ENCODE measurements around the gene CPNE5. TPM values are rescaled to one million over a fixed set of nuclear protein-coding genes. Genes with fewer than 3 reads are reported as not detected.

Gene CPNE5
- polyA plus RNA-seq, 1 of the 3 experiments (the other 2 are of a cell fraction): 0.30 TPM

DNA sequence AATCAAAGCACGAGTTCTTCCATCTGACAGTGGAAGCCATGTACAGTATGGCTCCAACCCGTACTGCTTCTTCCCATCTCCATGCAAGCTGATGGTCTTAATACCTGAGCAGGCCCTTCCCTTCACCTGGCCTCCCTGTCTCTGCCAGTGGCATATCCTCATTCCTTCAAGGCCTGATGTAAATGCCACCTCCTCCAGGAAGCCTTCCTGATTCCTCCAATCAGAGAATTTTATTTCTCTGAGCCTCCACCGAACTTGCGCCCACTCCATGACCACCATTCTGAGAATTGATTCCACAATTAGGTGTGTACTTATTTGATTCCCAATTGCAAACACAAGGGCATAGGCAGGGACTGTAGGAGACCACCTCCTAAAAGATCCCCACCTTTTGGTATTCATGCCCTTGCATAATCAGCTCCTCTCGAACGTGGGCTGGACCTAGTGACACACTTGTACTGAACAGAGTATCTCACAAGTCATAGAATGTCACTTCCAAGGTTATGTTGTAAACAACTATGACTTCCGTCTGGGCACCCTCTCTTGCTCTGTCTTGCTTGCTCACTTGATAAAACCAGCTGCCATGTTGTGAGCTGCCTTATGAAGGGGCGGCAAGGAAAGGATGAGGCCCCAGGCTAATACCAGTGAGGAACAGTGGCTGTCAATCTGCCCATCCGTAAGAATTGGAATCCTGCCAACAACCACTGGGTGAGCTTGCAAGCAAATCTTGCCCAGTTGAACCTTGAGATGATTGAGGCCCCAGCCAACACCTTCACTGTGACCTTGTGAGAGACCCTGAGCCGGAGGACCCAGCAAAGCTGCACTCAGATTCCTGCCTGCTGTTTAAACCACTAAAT is 38.8 kb downstream of the CPNE5 start:
- Histone ChIP-seq H2AFZ (ENCODE audit: low read depth) (no peak overlapping the region), H3K9me2 (no peaks in the 10 kb centered on the region), H3K4me1 (ENCODE audit: control insufficient read depth in 1 of 2, insufficient read depth in 2 of 2, low read depth in 1 of 2, low read length in 1 of 2) (no peaks in the 10 kb centered on the region), H3K4me3 (ENCODE audit: low read depth in 2 of 2, low read length in 1 of 2) (no peak overlapping the region), H3K79me2 (ENCODE audit: insufficient read depth) (no peaks in the 10 kb centered on the region), H3K27ac (ENCODE audit: low read depth in 2 of 2, low read length in 1 of 2) (no peak overlapping the region), H3K9ac (no peak overlapping the region), H3K27me3 (ENCODE audit: insufficient read depth) (no peaks in the 10 kb centered on the region; the same call in 1 of the 2 replicates), H3K9me3 (no peaks in the 10 kb centered on the region), H4K20me1 (ENCODE audit: insufficient read depth) (no peaks in the 10 kb centered on the region), H3F3A (replicated peaks; ENCODE audit: insufficient read depth) (no peaks in the 10 kb centered on the region), H3K4me2 (no peak overlapping the region), H3K36me3 (replicated peaks in 1 of 2; ENCODE audit: control insufficient read depth in 1 of 2, insufficient read depth in 2 of 2, low read length in 1 of 2) (no peaks in the 10 kb centered on the region)
- no peak for DNase-seq
- ChIA-PET CTCF (interaction anchor here (1.0 kb wide), 2 partner anchors 11 to 17 kb away, joined by 3 read pairs; no protein-coding TSS in a partner anchor), POLR2A (interaction anchor here (0.6 kb wide), 1 partner anchor 1046 kb away, joined by 3 read pairs; no protein-coding TSS in a partner anchor)
- TF ChIP-seq, protein P1, sequence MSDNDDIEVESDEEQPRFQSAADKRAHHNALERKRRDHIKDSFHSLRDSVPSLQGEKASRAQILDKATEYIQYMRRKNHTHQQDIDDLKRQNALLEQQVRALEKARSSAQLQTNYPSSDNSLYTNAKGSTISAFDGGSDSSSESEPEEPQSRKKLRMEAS (IDR thresholded peaks at IDR 0.05; ENCODE audit: low read depth): no peak
- TF ChIP-seq USF1 (IDR thresholded peaks at IDR 0.05; ENCODE audit: borderline replicate concordance, low read depth) (no peak), MXI1 (IDR thresholded peaks at IDR 0.05; ENCODE audit: low read depth, low read length) (no peak), RCOR1 (IDR thresholded peaks at IDR 0.05; ENCODE audit: low read length) (no peak), GABPA (IDR thresholded peaks at IDR 0.05; ENCODE audit: low read depth) (no peak), RAD21 (IDR thresholded peaks at IDR 0.05; ENCODE audit: low read length) (no peak), ELF1 (IDR thresholded peaks at IDR 0.05) (no peak), EP300 (IDR thresholded peaks at IDR 0.05; ENCODE audit: borderline replicate concordance in 1 of 2, low read depth in 1 of 2, low read length in 1 of 2) (no peak)
- TF ChIP-seq, protein P2, sequence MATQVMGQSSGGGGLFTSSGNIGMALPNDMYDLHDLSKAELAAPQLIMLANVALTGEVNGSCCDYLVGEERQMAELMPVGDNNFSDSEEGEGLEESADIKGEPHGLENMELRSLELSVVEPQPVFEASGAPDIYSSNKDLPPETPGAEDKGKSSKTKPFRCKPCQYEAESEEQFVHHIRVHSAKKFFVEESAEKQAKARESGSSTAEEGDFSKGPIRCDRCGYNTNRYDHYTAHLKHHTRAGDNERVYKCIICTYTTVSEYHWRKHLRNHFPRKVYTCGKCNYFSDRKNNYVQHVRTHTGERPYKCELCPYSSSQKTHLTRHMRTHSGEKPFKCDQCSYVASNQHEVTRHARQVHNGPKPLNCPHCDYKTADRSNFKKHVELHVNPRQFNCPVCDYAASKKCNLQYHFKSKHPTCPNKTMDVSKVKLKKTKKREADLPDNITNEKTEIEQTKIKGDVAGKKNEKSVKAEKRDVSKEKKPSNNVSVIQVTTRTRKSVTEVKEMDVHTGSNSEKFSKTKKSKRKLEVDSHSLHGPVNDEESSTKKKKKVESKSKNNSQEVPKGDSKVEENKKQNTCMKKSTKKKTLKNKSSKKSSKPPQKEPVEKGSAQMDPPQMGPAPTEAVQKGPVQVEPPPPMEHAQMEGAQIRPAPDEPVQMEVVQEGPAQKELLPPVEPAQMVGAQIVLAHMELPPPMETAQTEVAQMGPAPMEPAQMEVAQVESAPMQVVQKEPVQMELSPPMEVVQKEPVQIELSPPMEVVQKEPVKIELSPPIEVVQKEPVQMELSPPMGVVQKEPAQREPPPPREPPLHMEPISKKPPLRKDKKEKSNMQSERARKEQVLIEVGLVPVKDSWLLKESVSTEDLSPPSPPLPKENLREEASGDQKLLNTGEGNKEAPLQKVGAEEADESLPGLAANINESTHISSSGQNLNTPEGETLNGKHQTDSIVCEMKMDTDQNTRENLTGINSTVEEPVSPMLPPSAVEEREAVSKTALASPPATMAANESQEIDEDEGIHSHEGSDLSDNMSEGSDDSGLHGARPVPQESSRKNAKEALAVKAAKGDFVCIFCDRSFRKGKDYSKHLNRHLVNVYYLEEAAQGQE (IDR thresholded peaks at IDR 0.05; ENCODE audit: low read depth, low read length): no peak
- TF ChIP-seq, protein P3, sequence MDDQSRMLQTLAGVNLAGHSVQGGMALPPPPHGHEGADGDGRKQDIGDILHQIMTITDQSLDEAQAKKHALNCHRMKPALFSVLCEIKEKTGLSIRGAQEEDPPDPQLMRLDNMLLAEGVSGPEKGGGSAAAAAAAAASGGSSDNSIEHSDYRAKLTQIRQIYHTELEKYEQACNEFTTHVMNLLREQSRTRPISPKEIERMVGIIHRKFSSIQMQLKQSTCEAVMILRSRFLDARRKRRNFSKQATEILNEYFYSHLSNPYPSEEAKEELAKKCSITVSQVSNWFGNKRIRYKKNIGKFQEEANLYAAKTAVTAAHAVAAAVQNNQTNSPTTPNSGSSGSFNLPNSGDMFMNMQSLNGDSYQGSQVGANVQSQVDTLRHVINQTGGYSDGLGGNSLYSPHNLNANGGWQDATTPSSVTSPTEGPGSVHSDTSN (IDR thresholded peaks at IDR 0.05): no peak
- 72% methylated on average over 10 of the region's 10 CpGs for WGBS (ENCODE audit: low lambda C conversion rate)
